ENCODE measurements around the gene RPL32.

The RPL32 gene

DNA sequence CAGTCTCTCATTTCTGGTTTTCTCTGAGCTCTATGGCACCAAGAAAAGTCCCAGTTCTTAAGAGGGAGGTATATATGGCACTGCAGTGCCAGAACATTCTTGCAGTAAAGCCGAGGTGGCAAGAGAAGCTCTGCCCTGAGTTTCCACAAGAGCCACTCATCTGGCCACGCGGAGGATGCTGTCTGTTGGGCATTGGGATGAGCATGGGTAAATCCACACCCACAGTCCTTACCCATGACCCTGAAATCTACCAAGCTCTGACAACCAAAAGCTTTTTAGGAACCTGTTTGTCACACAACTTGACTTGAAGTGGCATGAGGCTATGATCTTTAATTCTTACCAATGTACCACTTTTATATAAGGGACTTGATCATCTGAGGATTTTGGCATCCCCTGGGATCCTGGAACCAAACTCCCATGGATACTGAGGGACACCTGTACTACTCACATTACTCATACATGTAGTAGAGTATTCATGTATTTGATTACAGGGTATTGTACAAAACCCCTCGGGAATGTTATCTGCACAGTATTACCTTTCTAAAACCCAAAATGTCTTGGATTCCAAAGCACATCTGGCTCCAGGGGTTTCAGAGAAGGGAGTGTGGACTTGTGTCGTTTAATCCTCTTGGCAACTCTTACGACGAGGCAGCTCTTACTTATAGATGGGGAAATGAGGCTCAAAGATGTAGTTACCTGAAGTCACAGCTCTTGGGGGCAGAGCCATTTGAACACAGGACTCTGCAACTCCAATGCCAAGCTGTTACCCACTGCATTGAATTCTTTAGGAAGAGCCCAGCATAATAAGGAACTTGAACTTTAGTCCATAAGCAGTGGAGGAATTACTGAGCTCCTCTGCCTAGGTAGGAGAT, 8.8 kb downstream of the RPL32 start:
- DNase-seq = peak in 1 of 2 experiments; percentile 49

DNA sequence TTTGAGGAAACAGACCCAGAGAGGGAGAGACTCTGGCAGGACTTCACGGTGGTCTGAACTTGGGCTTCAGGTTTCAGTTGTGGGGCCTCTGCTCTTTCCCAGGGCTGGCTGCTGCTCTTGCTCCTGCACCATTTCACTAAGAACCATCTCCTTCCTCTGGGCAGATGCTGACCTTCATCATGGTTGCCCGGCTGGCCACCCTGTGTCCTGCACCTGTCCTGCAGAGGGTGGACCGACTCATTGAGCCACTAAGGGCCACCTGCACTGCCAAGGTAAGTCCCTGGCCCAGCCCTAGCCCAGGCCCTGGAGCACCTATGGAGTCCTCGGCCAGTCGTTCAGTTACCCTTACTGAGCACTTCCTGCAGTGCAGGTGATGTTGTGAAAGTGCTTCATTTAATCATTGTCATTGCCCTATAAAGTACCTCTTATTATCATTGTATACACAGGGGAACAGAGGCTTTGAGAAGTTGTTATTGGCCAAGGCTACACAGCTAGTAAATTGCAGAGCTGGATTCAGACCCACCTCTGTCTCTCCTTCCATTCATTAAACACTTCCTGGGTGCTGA, 10.0 kb downstream of the RPL32 start:
- DNase-seq = no peak

DNA sequence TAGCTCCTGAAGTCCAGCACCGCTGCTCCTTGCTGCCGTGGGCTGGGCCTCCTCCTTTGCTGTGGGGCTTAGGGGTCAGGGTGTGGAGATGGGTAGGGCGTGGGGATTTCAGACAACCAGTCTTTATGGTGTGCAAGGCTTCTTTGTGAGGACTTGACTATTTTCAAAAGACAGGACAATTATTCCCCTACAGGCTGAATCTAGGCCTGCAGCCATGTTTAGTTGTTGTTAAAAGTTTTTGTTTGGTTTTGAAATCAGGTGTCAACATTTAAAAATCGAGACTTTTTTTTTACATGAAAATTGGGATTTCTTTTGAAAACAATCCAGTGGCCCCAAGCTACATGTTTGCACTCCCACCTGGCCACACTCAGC, 10.6 kb downstream of the RPL32 start:
- no peak for DNase-seq

DNA sequence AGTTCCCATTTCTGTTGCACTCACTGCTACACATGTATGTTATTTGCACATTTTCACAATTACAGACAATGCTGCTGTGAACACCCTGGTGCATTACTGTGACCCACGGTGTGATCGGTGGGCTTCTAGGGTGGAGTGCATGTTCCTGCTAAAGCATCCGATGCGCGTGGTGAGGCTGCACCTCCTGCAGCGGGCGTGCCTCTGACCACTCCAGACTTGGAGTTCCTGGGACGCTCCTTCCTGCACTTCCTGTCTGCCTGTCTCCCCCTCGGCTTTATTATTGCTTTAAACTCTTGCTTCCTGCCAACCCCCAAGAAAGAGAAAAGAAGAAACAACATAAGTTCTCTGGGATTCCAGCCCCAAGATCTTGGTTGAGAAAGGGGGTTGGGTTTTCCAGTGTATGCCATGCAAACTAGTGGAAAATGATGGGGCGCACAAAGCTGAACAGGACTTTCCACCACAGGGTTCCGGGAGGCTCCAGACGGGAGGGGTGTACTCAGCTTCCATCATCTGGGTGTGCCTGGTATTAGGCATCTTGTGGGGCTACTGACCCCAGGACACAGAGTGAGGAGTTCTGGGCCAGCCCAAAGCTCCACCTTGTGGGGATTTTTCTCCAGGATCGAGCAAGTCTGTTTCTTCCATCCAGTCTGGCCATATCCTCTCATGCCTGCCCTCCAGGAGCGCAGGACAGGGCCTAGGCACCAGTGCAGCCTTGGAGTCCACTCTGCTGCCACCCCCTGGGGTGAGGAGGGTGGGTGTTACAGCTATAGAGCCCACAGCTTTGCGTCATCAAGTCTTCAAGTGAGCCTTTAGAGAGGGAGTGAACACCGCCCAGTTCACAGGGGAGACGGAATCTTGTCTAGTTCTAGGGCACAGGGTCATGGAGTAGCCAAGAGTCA, 11.2 kb downstream of the RPL32 start:
- no peak for DNase-seq

DNA sequence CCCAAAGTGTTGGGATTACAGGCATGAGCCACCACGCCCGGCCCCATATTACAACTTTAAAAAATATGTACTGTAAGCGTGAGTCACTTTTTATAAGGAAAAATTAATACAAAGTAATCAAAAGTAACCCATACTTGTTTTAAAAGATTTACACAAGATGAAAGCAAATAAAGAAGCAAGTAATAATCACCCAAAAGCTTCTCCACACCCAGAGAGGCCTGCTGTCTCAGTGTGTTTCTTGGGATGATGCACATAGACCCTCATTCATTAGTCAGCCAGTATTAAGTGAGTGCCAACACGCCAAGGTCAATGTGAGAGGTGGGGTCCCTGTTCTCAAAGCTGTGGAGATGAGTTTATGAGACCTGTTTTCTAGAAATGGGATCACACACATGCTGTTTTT, 12.0 kb downstream of the RPL32 start:
- no peak for DNase-seq

DNA sequence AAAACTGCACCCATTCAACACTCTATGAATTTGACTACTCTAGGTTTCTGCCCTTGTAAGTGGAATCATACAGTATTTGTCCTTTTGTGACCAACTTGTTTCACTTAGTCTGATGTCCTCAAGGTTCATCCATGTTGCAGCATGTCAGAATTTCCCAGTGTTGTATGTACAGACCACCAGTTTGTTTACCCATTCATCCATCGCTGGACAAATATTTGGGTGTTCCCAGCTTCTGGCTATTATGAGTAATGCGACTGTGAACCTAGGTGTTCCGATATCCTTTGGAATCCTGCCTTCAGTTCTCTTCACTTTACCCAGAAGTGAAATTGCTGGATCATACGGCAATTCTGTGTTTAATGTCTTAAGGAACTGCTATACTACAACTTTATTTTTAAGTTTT, 12.6 kb downstream of the RPL32 start:
- DNase-seq = no peak

DNA sequence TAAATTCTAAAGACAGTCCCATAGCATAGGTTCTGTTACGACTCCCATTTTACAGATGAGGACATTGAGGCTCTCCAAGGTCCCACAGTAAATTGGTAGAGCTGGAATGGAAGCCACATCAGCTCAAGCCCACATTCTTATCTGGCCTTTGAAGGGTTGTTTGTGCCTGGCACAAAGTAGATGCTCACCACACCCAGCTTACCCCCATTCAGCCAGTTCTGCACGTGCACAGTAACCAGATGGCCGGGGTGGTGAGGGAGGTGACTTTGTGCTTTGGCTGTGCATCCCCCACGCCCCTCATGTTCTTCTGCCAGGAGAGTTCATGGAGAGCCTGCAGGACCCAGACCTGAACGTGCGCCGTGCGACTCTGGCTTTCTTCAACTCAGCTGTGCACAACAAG, 16.2 kb downstream of the RPL32 start:
- no peak for DNase-seq

DNA sequence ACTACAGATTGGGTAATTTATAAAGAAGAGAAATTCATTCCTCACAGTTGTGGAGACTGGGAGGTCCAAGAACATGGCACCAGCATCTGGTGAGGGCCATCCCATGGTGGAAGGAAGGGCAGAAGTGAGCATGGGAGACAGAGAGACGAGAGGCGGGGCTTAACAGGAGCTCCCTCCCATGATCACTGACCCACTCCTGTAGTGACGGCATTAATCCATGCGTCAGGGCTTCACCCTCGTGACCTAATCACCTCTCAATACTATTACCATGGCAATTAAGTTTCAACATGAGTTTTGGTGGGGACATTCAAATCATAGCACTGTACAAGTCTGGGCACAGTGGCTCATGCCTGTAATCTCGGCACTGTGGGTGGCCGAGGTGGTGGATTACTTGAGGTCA, 17.1 kb downstream of the RPL32 start:
- no peak for DNase-seq

DNA sequence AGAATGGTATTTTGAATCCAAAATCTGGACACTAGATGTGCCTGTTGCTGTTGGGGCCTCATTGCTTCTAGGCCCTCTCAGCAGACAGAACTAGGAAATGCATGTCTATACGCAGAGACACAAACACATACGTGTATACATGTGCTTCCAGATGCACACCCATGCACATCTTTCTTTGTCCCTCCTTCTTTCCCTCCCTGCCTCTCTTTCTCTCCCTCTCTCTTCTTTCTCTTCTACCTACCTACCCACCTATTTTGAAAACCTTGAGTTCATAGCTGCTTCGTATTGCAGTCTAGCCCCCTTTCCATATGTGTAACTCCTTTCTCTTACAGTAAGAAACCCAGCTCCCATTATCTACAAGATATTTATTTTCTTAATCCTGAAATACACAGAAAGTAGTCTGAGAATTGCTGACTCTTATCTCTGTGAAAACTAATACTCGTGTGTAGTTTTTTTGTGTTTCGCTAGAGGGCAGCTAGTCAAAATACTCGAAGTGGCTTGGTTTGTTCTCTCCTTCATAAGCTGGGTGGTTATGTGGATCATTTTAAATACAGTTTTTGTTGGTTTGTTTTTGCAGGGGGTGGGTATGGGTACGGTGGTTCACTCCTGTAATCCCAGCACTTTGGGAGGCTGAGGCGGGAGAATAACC, 18.5 kb downstream of the RPL32 start:
- DNase-seq = no peak

DNA sequence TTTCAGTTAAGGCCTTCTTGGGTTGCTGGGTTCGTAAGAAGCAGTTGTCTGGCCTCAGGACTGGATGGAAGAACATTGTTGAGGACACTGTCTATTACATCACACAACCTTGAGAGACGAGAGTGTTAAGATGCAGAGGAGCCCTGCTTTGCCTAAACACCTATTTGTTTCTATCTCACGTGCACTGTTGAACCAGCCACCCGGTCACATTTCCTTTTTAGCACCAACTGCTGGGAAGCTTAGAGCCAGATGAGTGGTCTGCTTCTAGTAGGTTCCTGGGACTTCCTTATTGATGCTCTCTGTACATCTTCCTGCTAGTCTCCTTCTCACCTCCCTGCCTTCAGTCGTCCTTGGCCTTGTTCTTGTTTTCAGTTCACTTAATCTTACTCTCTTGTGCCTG, 22.6 kb downstream of the RPL32 start:
- no peak for DNase-seq

DNA sequence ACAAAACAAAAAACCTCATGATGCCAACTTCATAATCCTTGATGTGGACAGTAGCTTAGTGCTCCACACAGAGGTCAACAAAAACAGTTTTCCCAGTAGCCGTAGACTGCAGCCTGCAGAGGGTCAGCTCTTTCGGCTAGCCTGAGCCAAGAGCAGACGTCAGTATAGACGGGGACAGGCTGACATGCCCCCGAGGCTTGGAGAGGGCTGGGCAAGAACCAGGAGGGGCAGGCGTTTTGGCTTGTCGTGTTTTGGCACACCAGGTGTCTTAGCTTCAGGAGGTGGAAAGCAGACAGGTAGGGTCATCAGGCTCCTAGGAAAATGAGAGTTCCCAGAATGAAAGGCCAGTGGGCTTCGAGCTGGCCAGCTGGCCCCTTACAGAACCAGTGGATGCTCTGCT, 23.1 kb downstream of the RPL32 start:
- no peak for DNase-seq

DNA sequence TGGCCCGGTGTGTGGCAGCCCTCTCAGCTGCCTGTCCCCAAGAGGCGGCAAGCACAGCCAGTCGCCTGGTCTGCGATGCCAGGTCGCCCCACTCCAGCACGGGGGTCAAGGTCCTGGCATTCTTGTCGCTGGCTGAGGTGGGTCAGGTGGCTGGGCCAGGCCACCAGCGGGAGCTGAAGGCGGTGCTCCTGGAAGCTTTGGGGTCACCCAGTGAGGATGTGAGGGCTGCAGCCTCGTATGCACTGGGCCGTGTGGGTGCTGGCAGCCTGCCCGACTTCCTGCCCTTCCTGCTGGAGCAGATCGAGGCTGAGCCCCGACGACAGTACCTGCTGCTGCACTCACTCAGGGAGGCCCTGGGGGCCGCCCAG, 24.0 kb downstream of the RPL32 start:
- DNase-seq = no peak

DNA sequence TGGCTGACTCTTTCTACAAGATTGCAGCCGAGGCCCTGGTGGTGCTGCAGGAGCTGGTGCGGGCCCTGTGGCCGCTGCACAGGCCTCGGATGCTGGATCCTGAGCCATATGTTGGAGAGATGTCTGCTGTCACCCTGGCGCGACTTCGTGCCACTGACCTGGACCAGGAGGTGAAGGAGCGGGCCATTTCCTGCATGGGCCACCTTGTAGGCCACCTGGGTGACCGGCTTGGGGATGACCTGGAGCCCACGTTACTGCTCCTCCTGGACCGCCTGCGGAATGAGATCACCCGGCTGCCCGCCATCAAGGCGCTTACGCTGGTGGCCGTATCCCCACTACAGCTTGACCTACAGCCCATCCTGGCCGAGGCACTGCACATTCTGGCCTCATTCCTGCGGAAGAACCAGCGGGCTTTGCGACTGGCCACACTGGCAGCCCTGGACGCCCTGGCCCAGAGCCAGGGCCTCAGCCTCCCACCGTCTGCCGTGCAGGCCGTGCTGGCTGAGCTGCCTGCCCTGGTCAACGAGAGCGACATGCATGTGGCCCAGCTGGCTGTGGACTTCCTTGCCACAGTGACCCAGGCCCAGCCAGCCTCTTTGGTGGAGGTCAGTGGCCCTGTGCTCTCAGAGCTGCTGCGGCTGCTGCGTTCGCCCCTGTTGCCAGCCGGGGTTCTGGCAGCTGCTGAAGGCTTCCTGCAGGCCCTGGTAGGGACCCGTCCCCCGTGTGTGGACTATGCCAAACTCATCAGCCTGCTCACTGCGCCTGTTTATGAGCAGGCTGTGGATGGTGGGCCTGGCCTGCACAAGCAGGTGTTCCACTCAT, 24.6 kb downstream of the RPL32 start:
- DNase-seq = no peak

DNA sequence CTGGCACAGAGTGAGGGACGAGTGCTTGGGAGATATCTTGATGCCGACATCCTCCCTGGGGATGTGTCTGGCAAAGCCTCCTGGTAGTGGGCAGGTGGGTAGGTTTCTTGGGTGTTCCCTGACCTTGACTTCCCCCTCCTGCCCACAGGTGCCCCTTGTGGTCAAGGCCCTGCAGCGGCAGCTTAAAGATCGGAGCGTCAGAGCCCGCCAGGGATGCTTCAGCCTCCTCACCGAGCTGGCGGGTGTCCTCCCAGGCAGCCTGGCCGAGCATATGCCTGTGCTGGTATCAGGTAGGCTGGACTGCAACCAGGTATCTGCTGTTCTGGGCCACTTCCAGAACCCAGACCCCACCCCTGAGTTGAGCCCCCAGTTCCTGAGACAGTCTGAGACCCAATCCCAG, 25.6 kb downstream of the RPL32 start:
- DNase-seq = no peak

DNA sequence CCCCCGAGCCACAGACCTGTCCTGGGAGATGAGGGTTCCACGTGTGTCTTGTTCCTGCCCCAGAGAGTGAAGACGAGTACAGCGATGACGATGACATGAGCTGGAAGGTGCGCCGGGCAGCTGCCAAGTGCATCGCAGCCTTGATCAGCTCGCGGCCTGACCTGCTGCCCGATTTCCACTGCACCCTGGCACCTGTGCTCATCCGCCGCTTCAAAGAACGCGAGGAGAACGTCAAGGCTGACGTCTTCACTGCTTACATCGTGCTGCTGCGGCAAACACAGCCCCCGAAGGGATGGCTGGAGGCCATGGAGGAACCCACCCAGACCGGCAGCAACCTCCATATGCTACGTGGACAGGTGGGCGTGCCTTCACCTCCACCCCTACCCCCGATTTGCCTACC, 26.3 kb downstream of the RPL32 start:
- no peak for DNase-seq

DNA sequence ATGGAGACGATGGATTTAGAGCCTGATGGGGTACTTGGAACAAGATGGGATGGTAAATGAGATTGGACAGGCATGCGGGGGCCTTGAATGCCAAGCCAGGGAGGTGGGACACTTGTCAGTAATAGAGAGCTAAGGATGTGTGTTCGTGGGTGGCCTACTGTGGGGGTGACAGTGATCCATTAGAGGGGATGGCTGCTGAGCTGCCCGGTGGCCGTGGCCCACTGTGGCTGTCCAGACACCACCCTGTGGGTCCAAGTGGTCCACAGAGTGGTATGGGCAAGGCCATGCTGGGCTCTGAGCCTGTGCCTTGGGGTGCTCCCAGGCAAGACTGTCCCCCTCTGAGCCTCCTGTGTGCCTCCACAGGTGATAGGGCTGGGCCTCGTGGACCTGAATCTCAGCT, 27.4 kb downstream of the RPL32 start:
- DNase-seq = no peak

DNA sequence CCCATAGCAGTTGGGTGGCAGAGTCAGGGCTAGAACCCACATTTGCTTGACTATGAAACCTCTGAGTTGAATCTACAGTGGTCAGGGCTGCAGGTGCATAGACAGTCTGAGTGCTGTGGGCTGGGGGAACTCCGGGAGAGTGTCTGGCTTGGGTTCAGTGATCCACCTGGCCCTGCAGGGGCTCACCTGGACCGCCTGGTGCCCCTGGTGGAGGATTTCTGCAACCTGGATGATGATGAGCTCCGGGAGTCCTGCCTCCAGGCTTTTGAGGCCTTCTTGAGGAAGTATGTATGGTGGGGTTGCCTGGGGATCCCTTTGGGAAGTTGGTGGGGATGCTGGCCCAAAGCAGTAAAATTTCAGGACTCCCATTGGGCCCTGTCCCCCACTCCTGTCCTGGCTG, 28.6 kb downstream of the RPL32 start:
- DNase-seq = no peak

DNA sequence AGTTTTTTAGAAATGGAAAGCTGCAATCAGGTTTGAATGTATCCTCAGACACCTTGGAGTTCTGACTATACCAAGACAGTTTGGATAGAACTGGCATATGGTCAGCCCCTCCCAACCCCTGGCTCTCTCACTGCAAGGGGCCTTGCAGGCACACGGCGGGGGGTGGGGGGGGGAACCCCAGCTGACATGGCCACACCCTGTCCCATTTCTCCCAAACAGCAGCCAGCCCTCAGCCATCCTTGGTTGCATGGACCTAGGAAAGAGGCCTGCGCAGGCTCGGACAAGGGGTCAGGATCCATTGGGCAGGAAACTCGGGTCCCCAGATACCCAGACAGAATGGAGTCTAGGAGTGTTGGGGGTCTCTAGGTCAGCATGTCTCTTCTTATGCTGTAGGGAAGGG, 30.4 kb downstream of the RPL32 start:
- no peak for DNase-seq

DNA sequence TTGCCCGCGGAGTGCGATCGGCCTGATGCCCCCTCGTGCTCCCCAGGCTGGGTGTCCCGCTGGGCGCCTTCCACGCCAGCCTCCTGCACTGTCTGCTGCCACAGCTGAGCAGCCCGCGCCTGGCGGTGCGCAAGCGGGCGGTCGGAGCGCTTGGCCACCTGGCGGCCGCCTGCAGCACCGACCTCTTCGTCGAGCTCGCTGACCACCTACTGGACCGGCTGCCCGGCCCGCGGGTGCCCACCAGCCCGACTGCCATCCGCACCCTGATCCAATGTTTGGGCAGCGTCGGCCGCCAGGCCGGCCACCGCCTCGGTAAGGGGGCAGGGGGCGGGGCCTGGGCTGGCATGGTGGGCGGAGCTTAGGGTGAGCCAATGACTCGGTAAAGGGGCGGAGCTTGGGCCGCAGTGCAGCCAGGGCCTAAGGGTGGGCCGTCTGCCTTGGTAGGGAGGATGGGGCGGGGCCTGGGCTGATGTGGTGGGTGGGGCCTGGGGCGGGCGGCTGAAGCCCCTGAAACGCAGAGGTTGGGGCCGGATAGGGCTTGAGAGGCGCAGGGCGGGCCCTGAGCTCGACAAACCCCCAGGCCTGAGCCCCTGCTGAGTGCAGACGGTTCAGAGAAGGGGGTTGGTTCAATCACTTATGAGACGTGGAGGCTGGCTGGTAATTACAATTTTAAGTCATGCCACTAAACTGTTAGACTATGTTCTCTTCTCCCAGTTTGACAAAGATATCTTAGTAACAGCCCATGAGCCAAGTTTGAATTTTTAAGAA, 31.2 kb downstream of the RPL32 start:
- peak; percentile 97 to 98 for DNase-seq

DNA sequence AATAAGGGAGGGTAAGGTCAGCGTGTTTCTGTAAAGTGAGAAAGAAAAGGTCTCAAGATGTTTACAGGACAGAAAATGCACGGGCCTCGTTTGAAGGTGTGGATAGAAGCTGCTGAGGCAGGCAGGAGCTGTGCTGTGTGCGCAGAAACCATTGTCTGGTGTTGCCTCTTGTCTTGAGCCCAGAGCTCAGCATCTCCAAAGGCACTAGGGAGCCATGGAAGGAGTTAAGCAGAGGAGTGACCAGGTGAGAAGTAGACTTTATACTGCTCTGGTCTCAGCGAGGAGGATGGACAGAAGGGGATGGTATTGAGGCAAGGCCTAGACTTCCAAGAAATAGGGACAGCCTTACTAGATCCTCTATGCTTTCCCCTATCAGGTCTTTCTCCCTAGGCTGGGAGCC, 31.9 kb downstream of the RPL32 start:
- DNase-seq = no peak

DNA sequence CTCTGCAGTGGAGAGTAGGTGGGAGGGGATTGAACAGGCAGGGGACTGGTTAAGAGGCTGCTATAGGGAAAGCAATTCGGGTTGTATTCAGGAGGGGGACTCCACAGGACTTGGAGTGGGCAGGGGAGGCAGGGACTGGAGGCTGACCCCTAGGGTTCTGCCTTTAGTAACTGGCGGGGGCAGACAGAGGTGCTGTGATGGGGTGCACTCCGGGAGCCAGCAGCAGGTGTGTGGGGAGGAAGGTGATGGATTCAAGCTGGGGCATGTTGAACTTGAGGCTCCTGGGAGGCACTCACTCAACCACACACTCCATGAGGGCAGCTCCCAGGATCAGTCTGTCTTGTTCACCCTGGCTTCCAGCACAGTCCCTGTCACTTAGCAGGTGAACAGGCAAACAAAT, 32.4 kb downstream of the RPL32 start:
- no peak for DNase-seq

DNA sequence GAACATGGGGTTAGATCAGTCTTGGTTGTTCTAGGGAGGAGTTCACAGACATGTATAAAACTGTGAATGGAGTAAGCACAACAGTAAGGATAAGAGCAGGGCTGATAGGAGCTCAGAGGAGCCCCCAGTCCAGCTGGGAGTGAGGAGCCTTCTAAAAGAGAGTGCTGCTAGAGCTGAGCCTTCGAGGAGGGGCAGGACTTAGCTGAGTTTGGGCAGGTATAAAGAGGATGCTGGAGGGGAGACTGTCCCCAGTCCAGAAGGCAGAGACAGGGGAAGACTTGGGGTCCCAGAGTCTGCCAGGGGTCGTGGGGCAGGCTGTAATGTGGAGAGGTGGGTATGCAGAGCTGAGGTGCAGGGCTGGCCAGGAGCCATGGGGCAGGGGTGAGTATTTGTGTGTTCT, 32.8 kb downstream of the RPL32 start:
- no peak for DNase-seq

All from activated T-cell treated with anti-CD3 and anti-CD28 coated beads, Interleukin-2, amount 50 U/mL, for 48 hours (primary cell).